ENCODE measurements around the gene DNAJB9. TPM values are rescaled to one million over a fixed set of nuclear protein-coding genes. Genes with fewer than 3 reads are reported as not detected.
A peak's percentile ranks its signal among the peaks of the same experiment; 100 is the strongest.

DNAJB9 gene
- total and polyA plus RNA-seq, 9 of the 15 experiments (the other 6 are each of a cell fraction or from before 2014, with no cell fraction given) = 4.3 to 34.2 (median 9.6) TPM

DNA sequence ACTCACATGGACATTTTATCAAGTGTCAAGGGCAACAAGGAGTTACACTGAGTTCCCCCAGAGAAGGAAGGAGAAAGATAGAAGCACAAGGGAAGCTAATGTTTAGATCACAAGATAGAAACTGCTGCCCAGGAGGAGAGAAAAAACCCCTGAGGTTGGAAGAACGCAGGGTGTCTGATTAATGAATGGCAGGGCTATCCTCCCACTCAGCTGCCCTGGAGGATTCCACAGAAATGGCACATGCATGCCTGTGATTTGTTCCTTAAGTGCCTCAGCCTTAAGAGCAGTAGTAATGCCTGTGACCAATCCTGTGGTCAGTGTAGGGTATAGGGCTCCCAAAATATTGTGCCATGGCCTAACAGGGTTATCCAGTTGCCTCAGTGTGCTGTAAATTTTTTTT is 20.2 kb downstream of the DNAJB9 start:
- Histone ChIP-seq H3K27ac (ENCODE audit: extremely low read depth, low read depth, low read length) (no peak overlapping the region), H2AFZ (ENCODE audit: low read depth, low read length) (no peak overlapping the region), H3K9me1 (ENCODE audit: control insufficient read depth, insufficient read depth, low read length) (no peaks in the 10 kb centered on the region), H3K4me3 (no peak overlapping the region), H3K4me2 (ENCODE audit: insufficient read depth, low read length) (no peak overlapping the region), H3K9me3 (replicated peaks; ENCODE audit: control insufficient read depth, insufficient read depth, low read depth, low read length) (no peaks in the 10 kb centered on the region), H3K36me3 (ENCODE audit: control insufficient read depth, insufficient read depth, low read length) (no peaks in the 10 kb centered on the region), H3K4me1 (replicated peaks in 1 of 2; ENCODE audit: control insufficient read depth in 2 of 2, insufficient read depth in 2 of 2, low read length in 2 of 2) (peaks cover 5 to 16% of the 10 kb centered on the region in 2 experiments), H4K20me1 (replicated peaks; ENCODE audit: control insufficient read depth, insufficient read depth, low read length) (no peaks in the 10 kb centered on the region), H3K79me2 (ENCODE audit: control insufficient read depth, insufficient read depth, low read length) (no peaks in the 10 kb centered on the region), H3K27me3 (ENCODE audit: control insufficient read depth in 2 of 2, insufficient read depth in 2 of 2, low read length in 2 of 2) (peaks cover 11 to 16% of the 10 kb centered on the region in 2 experiments; a peak in 3 of 5 replicates), H3K9ac (ENCODE audit: insufficient read depth in 1 of 2, low read depth in 2 of 2, low read length in 2 of 2) (no peak overlapping the region)
- TF ChIP-seq BHLHE40 (IDR thresholded peaks at IDR 0.05; ENCODE audit: low read length) (peak; percentile 56; the same call in 1 of the 2 replicates), ZNF134 (CRISPR knock-in tag; conservative IDR thresholded peaks at IDR 0.05) (no peak), HDGF (IDR thresholded peaks at IDR 0.05) (no peak)
- TF ChIP-seq, protein P1, sequence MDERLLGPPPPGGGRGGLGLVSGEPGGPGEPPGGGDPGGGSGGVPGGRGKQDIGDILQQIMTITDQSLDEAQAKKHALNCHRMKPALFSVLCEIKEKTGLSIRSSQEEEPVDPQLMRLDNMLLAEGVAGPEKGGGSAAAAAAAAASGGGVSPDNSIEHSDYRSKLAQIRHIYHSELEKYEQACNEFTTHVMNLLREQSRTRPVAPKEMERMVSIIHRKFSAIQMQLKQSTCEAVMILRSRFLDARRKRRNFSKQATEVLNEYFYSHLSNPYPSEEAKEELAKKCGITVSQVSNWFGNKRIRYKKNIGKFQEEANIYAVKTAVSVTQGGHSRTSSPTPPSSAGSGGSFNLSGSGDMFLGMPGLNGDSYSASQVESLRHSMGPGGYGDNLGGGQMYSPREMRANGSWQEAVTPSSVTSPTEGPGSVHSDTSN (CRISPR knock-in tag; IDR thresholded peaks at IDR 0.05; ENCODE audit: low read depth) = no peak
- TF ChIP-seq, protein P1 (tag; conservative IDR thresholded peaks at IDR 0.05; ENCODE audit: low read depth) = 0 out of 2 replicates have a peak, but pooled peaks have one; percentile 11
- DNase-seq (ENCODE audit: extremely low read depth in 1 of 4, low spot score in 3 of 4) = no peak
- POLR2A ChIA-PET = interaction anchor here (0.7 to 1.1 kb wide), 2 partner anchors 15 to 20 kb away, joined by 3 to 5 read pairs; partner anchors contain the start of gene DNAJB9
- in situ Hi-C loops (cut with MboI) (no loop called here), intact Hi-C loops (cut with micrococcal nuclease) (loop anchor here (2.0 kb wide), 1 partner anchor 19 kb away; no protein-coding TSS in a partner anchor)
- CTCF ChIA-PET (ENCODE audit: low intra/inter-chr PET ratio) = no interaction called here
- WGBS (ENCODE audit: insufficient coverage, low coverage, missing lambda C conversion rate) = 5% methylated on average over 1 of the region's 1 CpG
- no peak for FAIRE-seq
- ATAC-seq = peak; percentile 30; the same call in 2 of the 3 replicates
- BruUV-seq (replicated peaks) = no TSS peak

Measured in K562 (cell line).